ENCODE data around the gene CTBP2.

The CTBP2 gene

GRCh38 chr10:124955868-124956267, 204.5 kb downstream of the CTBP2 start:
- no peak for DNase-seq

GRCh38 chr10:124955243-124955642, 205.1 kb downstream of the CTBP2 start:
- DNase-seq = no peak

GRCh38 chr10:124953421-124953820, 206.9 kb downstream of the CTBP2 start:
- DNase-seq = no peak

DNA sequence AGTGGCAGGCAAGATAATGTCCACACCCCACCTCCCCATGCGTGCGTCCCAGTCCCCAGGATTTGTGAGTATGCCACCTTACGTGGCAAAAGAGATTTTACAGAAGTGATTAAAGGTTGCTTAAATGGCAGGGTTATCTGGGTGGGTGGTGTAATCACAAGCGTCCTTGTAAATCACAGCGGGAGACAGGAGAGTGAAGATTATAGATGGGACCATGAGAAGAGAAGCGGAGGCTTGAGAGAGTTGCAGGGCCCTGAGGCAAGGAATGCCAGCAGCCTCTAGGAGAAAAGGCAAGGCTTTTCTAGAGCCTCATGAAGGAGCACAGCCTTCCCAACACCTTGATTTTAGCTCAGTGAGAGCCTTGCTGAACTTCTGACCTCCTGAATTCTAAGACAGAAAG, 208.2 kb downstream of the CTBP2 start:
- DNase-seq = no peak

GRCh38 chr10:124949543-124949942, 210.8 kb downstream of the CTBP2 start:
- DNase-seq = no peak

DNA sequence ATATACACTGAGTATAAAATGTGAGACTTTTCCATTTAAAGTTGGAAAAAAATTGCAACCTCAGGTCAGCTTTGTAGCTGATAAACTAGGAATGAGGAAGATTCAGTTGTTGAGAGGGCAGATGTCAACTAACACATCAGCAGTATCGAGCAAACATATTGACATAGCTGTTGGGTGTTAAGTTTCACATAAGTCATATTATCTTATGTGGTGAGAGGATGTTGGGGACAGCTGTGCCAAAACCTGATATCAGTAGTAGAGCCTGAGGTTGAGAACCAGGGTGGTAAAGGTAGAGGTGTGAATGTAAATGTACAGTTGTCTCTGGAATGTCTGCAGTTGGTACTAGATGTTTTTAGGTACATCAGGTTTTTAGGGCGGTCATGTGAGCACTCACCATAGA, 213.4 kb downstream of the CTBP2 start:
- no peak for DNase-seq

- no peak for DNase-seq
These were observed 215.4 kb downstream of the CTBP2 start for GRCh38 chr10:124944982-124945381.

- DNase-seq = no peak
These were observed 216.9 kb downstream of the CTBP2 start for GRCh38 chr10:124943301-124944092.

GRCh38 chr10:124942317-124943169, 217.8 kb downstream of the CTBP2 start:
- DNase-seq = no peak

DNA sequence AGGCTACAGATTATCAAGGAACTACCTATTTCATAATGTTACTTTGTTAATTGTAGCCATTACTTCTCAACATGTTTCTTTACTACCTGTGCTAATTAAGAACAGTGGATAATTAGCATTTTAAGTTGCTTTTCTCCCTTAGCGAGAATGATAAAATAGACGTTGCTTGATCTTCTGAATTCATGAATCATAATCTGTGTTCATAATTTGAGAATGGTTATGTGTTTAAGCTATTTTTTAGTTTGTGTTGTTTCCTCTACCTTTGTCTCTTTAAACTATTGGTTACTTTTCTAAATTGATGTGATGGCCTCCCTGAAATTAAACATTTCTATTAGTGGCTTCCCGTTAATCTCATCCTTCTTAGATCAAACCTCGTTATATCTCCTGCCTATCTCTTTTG, 218.5 kb downstream of the CTBP2 start, which contains the start of gene ZRANB1:
ZRANB1 (plus strand) TSS at position 301 of the 400 bp plus-strand sequence. CDS start 371 bp downstream, outside the sequence.
- no peak for DNase-seq

DNA sequence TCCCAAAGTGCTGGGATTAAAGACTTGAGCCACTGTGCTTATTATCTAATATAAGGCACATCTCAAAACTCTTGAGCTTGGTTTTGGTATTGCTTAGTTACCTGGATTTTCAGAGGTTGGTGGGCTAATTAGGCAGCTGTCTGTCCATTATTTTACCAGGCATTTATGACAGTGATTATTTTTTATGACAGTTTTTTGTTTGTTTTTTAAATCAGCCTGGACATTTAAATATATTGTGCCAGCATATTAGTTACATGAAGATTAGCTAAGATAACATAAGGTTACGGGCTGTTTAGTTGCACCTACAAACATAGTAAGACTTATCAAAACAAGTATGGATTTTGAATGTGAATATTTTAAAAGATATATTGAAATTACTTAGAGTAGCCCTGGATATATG, 221.1 kb downstream of the CTBP2 start:
- DNase-seq = no peak

- no peak for DNase-seq
These were observed 223.6 kb downstream of the CTBP2 start for GRCh38 chr10:124936813-124937212.

DNA sequence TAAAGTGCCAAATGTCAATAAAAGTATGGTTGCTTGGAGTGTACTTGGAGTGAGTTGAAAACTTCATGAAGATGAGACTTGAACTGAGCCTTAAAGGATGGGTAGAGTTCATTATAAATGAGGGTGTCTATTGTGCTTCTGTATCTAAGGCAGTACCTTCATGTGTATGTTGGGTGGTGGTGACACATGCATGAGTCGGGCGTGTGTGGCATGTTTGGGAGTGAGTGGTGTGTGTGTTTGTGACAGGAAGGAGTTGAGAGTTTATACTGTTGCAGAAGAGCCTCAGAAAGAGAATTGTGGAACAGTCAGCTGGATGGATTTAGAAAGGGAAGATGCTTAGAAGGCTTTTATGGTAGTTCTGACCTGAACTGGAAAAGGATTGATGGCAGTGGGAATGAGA, 224.4 kb downstream of the CTBP2 start:
- DNase-seq = no peak
